ENCODE measurements around the gene GRM7. TPM values are rescaled to one million over a fixed set of nuclear protein-coding genes. Genes with fewer than 3 reads are reported as not detected.

GRM7 gene
- total RNA-seq, 2 donors from 2014 or later: 0.68 to 3.9 TPM

DNA sequence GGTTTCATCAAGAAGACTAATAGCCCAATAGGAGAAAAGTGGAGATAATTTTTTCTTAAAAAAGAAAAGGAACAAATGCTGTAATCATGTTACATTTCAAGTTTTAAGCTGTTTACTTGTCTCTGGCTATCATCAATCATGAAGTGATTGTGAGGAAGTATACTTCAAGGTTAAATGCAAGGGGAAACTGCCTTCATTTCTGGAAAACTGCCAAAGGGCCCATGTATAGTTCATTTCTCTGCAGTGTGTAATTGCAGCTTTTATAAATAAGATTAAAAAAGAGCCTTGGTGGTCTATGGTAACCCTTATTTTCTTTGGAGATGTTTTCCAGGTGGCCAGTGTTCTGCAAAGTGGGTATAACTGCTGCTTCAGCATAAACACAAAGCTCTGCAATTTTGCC lies 101.9 kb downstream of the GRM7 start:
- no peak for ATAC-seq (ENCODE audit: insufficient number of reproducible peaks, low FRiP score, low read depth)
- no peaks in the 10 kb centered on the region for H3K9me3 ChIP-seq

DNA sequence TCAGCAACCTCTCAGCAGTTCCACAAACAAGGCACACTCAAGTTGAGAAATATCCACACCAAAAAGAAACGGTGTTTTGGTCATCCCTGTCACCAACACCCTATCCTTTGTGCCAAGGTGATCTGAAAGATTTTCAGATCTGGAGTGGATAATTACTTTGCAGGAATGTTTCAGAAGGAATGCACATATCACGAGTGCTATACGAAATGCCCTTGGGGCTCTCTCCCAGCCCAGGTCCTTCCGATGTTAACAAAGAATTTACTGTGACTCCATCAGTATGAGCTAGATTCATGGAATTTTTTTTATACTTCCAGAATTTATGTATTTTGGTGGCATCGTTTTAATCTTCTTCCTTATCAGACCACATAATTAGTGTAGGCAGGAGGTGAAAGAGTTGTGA lies 105.0 kb downstream of the GRM7 start:
- no peak overlapping the region for H3K27ac ChIP-seq
- H3K4me3 ChIP-seq: no peak overlapping the region
- ATAC-seq (ENCODE audit: insufficient number of reproducible peaks, low FRiP score, low read depth) (no peak), DNase-seq (ENCODE audit: low spot score) (no peak)
- H3K36me3 ChIP-seq: no peaks in the 10 kb centered on the region
- no peaks in the 10 kb centered on the region for H3K9me3 ChIP-seq
- TF ChIP-seq, protein P1, sequence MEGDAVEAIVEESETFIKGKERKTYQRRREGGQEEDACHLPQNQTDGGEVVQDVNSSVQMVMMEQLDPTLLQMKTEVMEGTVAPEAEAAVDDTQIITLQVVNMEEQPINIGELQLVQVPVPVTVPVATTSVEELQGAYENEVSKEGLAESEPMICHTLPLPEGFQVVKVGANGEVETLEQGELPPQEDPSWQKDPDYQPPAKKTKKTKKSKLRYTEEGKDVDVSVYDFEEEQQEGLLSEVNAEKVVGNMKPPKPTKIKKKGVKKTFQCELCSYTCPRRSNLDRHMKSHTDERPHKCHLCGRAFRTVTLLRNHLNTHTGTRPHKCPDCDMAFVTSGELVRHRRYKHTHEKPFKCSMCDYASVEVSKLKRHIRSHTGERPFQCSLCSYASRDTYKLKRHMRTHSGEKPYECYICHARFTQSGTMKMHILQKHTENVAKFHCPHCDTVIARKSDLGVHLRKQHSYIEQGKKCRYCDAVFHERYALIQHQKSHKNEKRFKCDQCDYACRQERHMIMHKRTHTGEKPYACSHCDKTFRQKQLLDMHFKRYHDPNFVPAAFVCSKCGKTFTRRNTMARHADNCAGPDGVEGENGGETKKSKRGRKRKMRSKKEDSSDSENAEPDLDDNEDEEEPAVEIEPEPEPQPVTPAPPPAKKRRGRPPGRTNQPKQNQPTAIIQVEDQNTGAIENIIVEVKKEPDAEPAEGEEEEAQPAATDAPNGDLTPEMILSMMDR (IDR thresholded peaks at IDR 0.05): no peak
- no peaks in the 10 kb centered on the region for H3K4me1 ChIP-seq (ENCODE audit: control insufficient read depth in 1 of 2, low read depth in 2 of 2)
- no peaks in the 10 kb centered on the region for H3K27me3 ChIP-seq (replicated peaks; ENCODE audit: insufficient read depth)

More for the DNA sequence above, 101.9 kb downstream of the GRM7 start:
- H3K27me3 ChIP-seq (replicated peaks; ENCODE audit: insufficient read depth): no peaks in the 10 kb centered on the region
- H3K4me3 ChIP-seq: no peak overlapping the region
- TF ChIP-seq, protein P1 (IDR thresholded peaks at IDR 0.05): no peak
- H3K36me3 ChIP-seq: no peaks in the 10 kb centered on the region
- no peak for DNase-seq (ENCODE audit: low spot score)
- H3K27ac ChIP-seq: no peak overlapping the region
- no peaks in the 10 kb centered on the region for H3K4me1 ChIP-seq (ENCODE audit: control insufficient read depth in 1 of 2, low read depth in 2 of 2)

DNA sequence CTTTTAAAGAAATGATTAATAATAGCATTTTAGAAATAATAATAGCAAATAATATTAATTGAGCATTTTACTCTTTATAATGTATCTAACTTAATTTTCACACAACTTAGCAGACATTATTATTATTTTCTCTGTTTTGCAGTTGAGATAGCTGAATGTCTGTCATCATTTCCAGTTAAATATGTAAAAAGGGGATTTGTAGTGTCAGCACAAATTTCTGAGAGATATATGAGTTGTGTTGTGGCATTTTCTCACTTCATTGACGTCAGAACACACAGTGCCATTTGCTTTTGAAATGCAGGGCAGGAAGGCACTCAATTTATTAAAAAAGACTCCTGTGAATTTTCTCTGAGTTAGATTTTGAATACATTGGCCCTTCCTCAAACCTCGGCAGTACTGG lies 111.0 kb downstream of the GRM7 start:
- no peak overlapping the region for H3K27ac ChIP-seq
- H3K36me3 ChIP-seq: no peaks in the 10 kb centered on the region
- no peaks in the 10 kb centered on the region for H3K27me3 ChIP-seq (replicated peaks; ENCODE audit: insufficient read depth)
- H3K9me3 ChIP-seq: no peaks in the 10 kb centered on the region
- DNase-seq (ENCODE audit: low spot score) (no peak), ATAC-seq (ENCODE audit: insufficient number of reproducible peaks, low FRiP score, low read depth) (no peak)
- no peak overlapping the region for H3K4me3 ChIP-seq
- no peaks in the 10 kb centered on the region for H3K4me1 ChIP-seq (ENCODE audit: control insufficient read depth in 1 of 2, low read depth in 2 of 2)
- TF ChIP-seq, protein P1 (IDR thresholded peaks at IDR 0.05): no peak

DNA sequence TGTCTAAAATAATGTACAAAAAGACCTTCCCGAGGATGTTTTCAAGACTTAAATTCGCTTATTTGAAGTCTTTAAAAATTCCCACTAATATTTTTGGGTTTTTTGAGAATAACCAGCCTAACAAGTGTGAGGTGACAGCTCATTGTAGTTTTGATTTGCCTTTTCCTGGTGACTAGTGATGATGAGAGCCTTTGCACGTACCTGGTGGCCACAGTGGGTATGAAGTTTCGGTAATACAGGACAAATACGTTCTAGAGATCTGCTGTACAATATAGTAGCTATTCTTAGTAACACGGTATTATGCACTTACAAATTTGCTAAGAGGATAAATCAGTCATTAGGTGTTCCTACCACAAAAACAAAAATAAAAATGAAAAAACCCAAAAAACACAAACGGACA lies 124.9 kb downstream of the GRM7 start:
- peaks cover 0 to 4% of the 10 kb centered on the region in 2 donors for H3K4me1 ChIP-seq (ENCODE audit: control insufficient read depth in 1 of 2, low read depth in 2 of 2)
- ATAC-seq (ENCODE audit: insufficient number of reproducible peaks, low FRiP score, low read depth) (no peak), DNase-seq (ENCODE audit: low spot score) (no peak)
- no peaks in the 10 kb centered on the region for H3K36me3 ChIP-seq
- no peaks in the 10 kb centered on the region for H3K27me3 ChIP-seq (replicated peaks; ENCODE audit: insufficient read depth)
- no peaks in the 10 kb centered on the region for H3K9me3 ChIP-seq
- no peak overlapping the region for H3K4me3 ChIP-seq
- TF ChIP-seq, protein P1 (IDR thresholded peaks at IDR 0.05): no peak
- no peak overlapping the region for H3K27ac ChIP-seq

DNA sequence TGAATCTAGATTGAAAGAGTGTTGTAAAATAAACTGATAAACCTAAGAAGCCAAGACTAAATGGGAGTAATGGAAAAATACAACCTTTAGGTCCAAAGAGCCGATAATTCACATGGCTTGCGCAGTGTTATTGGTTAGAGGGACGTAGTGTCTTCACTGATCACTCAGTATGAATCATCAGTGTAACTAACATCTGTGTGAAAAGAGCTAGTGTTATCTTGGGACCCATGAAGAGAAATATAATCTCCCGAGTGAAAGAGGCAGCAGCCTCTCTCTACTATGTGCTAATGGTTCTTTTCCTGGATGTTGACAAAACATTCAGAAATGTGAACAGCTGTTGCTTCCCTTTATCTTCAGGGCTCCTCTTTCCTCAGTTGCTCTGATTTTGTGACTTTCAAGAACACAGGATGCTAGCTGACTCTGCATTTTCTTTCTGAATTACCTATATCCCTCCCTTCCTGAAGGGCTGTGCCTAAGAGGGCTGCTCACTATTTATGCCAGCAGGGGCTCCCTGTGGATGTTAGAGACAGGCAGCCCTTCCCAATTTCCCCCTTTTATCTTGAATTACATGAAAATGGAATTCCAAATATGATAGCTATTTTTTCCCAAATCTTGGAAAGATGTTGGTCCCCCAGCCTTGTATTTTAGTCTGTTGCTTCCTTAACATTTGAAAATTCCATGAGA lies 128.8 kb downstream of the GRM7 start:
- Histone ChIP-seq H3K27me3 (replicated peaks; ENCODE audit: insufficient read depth) (no peaks in the 10 kb centered on the region), H3K36me3 (no peaks in the 10 kb centered on the region), H3K27ac (no peak overlapping the region), H3K9me3 (no peaks in the 10 kb centered on the region), H3K4me1 (ENCODE audit: control insufficient read depth in 1 of 2, low read depth in 2 of 2) (no peaks in the 10 kb centered on the region), H3K4me3 (no peak overlapping the region)
- TF ChIP-seq, protein P1 (IDR thresholded peaks at IDR 0.05): no peak
- DNase-seq (ENCODE audit: low spot score) (no peak), ATAC-seq (ENCODE audit: insufficient number of reproducible peaks, low FRiP score, low read depth) (no peak)

Data from thoracic aorta (tissue), 2 donors.